Measurements from ENCODE around the gene CELF4.

The CELF4 gene

DNA sequence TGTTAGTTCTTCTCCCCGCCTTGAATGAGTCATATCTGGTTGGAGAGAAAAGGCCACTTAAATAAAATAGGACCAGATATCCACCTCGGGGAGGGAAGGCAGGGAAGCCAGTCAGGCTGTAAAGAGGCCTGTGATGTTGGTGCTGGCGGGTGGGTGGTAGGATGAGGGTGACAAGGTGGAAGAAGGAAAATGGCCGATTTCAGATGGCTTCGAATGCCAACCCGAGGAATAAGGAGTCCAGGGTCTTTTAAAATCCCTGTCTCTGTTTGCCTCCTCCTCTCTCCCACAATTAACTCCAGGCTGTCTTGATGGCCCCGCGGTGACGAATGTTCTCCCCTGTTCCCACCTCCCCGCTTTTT is 41.5 kb downstream of the CELF4 start:
- no peak for DNase-seq (ENCODE audit: low spot score)

DNA sequence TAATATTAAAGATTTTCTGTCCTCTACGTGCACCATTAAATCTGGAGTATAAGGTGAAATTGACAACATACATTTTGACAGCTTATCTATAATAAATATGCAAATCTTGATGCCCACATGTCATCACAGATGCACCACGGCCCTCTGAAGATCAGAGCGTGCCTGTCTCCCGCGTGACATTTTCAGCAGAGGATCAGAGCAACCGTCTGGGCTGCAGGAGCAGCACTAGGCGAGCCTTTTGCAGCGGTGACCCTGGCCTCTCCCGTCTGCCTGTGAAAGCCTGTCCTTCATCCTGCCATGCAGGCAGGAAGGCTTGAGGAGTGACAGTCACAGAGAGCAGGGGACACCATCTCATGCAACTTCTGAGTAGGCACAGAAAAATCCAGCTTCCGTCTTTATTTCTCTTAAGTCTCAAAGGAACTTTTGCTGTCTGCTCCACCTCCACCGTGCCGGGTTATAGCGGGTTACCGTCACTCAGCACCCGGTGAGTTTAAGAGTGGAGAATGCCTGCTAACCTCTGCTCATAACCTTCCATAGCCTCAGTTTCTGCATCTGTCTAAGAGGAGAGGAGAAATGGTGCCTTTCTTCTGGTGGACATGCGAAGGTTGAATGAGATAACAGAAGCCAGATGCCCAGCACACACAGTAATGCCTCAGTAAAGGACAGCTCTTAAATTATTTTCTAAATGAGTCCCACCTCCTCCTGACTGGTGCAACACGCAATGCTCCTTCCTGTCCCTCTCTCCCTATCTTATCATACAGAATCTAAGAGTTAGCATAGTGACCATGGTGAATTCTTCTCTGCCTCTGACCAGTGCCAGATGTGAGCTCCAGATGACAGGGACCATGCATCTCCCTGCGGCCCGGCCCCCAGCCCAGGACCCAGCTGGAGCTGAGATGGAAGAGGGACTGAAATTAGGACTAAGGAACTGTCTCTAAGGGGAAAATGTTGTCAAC is 43.8 kb downstream of the CELF4 start:
- DNase-seq (ENCODE audit: low spot score): no peak

DNA sequence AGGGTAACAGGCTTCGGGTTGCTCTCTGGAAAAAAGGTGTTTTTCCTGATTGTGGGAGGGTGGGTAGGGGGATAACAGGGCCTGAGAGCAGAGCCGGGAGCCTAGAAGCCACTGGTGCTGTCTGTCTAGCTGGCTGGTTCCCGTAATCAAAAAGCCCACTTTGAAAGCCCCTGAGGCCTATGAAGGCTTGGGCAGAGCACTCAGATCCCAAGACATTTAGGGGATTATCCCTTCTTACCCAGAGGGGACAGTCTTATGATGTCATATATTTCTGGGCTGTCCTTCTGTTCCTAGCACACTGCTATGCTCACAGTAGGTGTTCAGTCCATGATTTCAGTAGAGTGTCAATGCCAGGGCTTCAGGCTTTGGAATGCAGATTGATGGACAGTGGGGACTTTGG is 45.1 kb downstream of the CELF4 start:
- no peak for DNase-seq (ENCODE audit: low spot score)

DNA sequence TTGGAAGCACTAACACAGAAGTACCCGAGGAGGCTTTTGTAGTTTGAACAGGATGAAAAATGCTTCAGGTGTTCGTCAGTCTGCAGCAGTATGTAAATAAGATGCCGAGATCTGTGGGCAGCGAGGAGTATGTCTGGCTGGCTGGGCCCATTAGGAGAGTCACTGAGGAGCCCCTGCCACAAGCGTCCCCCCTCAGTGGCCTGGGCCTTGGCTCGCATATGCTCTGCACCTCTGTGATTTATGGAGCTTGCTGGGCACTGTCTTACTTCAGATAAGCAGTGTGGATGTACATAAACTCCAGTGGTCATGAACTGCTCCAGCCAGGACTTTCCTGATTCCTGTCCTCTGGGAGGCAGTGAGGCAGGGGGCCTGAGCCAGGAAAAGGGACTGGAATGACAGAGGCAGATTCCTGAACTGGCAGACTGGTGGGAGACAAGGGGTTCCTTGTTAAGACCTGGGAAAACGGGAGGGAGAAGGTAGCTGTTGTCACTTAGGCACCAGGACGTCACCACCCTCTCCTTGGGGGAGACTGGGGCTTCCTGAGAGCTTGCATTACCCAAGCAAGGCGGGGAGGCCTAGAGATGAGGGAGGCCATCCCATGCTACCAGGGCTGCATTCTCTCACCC is 46.0 kb downstream of the CELF4 start:
- DNase-seq (ENCODE audit: low spot score): no peak

DNA sequence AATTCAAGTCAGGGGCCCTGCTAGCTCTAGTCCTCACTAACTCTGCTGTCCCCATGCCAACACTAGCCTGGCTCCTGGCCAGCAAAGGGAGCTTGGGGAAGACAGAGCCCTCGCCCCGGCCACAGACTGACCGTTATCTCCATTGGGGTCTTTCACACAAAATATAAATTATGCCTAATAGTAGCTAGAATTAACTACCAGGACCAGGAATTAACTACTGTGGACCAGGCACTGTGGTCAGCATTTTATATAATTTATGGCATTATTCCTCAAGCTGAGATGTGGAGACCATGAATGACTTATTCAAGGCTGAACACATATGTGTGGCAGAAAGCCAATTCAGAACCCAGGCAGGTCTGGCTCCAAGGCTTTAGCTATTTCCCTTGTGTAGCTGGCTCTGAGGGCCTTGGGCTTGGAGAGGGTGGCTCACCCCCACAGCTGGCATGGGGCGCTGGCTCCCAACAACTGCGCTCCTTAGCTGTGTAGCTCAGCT is 49.2 kb downstream of the CELF4 start:
- no peak for DNase-seq (ENCODE audit: low spot score)

DNA sequence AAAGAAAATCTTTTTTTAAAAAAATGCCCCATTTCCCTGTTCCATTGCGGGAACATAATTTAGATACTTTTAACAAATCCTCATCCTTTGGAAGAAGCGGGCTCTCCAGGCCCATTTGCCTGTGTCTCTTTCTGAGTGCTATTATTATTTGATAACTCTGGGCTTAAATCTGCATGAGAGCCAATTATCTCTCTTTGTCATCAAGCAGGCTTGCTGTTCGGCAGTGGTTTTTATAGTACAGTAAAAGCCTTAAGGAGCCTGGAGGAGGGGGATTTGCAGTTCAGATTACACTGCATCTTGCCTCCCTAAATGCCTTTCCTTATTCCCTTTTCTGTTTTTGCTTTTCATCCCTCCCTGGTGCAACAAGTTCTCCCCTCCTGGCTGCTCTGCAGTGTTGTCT is 50.6 kb downstream of the CELF4 start:
- no peak for DNase-seq (ENCODE audit: low spot score)

DNA sequence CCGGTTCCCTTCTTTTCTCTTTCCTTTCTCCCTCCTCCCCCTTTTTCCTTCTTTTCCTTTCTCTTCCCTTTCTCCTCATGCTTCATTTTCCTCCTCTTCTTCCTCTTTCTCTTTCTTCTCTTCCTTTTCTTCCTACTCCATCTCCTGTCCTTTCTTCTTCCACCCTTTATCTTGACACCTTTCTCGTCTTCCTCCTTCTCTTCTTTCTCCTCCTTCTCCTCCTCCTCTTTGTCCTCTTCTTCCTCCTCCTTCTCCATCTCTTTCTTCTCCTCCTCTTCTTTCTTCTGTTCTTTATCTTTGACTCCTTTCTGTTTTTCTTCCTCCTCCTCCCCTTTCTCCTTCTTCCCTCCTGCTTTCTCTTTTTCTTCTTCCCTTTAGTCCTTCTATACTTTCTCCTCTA is 53.2 kb downstream of the CELF4 start:
- no peak for DNase-seq (ENCODE audit: low spot score)

DNA sequence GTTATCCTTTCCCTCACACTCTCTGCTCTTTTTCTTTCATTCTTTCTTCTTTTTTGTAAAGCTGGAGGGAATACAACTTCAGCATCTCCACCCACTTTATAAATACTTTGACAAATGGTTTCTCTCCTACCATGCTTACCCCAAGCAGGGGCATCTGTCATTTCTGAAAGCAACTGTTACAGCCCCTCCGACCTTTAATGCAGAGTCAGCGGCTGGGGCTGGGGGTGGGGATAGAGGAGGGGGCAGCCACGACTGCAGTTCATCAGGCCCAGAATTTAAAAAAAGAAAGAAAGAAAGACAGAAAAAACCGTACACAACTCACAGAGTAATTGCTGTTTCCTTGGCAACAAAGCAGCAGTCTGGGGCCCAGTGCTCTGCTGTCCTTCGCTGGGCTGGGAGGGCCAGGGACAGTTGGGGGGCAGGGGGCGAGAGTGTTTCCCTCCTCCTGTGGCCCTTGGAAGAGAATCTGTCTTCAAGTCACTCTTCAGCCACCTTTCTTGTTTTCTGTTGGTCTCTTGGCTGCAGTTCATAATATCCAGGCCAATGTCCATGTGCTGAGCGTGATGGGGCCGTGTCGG is 53.8 kb downstream of the CELF4 start:
- DNase-seq (ENCODE audit: low spot score): no peak

DNA sequence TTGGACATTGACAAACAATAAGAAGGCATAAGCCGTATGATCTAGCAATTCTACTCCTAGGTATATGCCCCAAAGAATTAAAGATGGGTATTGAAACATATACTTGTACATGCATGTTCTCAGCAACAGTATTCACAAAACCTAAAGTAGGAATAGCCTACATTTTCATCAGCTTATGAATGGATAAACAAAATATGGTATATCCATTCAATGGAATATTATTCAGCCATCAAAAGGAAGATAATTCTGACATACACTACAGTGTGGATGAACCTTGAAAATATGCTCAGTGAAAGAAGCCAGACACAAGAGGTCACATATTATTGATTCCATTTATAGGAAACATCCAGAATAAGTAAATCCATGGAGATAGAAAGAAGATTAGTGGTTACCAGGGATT is 56.0 kb downstream of the CELF4 start:
- DNase-seq (ENCODE audit: low spot score): no peak

DNA sequence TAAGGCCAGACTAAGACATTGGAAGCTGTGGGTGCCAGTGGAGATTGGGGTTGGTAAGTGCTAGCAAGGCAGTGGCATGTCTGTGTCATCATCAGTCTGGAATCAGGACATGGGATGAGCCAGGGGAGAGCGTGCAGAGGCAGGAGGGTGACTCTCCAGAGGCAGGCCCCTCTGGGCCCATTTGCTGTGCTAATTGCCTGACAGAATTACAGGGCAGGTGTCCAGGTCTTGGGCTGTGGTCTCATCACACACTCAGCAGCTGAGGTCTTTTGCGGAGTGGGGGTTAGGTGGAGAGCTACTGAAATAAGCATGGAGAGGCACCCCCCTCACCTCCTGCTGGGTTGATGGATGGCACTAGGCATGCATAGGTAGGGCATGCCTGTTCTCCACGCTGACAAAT is 57.4 kb downstream of the CELF4 start:
- no peak for DNase-seq (ENCODE audit: low spot score)

DNA sequence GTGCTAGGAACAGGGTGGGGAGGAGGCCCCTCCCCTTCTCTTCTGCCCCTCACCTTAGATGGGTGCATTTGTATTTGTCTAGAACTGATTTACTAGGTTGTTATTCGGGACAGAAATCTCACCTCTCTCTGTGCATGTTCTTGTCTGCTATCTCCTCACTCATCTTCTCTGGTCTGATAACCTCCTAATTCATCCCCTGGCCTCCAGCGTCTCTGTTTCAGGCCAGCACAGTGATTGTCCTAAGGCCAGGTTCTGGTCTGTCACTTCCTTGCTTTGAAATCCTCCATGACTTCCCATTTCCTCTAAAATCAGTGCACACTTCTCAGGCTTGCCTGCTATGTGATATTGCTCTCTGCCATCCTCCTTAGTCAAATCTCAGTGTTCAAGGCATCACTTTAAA is 58.4 kb downstream of the CELF4 start:
- no peak for DNase-seq (ENCODE audit: low spot score)

DNA sequence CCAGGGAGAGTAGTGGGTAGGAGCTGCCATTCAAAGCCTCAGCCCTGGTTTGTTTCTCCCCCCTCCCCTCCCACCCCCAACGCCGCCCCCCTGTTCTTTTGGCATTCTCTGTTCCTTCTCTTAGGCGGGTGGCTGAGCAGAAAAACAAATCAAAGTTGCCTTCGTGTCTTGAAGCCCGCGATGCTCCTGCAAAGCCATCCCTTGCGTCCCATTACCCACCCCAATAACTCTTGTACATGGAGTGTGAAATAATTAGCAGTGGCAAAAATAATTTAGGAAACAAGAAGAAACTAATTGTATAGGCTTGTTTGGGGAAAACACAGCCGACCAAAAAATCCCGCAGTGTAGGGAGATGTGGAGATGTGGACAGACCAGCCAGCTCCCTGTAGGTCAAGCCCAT is 59.6 kb downstream of the CELF4 start:
- DNase-seq (ENCODE audit: low spot score): no peak

DNA sequence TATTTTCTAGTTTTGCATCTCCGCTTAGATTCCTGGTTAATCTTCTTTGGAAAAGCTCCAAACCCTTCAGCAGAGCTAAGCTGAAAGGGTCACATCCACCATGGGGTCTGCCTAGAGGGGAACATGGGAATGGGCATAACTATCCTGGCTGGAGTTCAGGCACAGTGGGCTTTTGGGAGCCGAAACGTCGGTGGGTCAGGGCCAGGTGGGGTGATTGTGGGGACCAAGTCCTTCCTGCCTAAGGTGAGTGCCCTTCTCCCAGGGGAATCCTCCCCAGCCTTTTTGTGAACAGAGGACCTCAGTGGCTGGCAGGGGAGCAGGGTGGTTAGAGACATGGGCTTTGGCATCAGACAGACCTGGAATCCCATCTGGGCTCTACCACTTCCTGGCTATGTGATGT is 60.3 kb downstream of the CELF4 start:
- DNase-seq (ENCODE audit: low spot score): no peak

DNA sequence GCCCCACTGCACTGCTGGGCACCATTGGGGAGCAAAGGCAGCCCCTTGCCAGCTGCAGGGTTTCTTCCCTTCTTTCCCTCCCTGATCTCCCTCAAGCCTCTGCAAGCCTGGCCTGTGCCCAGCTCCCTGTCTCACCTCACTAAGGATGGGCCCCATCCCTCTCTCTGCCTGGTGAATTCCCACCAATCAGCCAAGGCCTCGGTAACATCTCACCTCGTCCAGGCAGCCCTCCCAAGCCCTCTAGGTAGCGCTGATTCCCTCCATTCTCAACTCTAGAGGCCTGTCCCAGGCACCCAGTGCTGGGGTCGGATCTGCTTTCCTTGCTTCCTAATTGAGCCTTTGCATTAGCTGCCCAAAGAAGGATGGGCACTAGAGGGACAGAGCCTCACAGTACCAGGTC is 63.0 kb downstream of the CELF4 start:
- DNase-seq (ENCODE audit: low spot score): no peak

DNA sequence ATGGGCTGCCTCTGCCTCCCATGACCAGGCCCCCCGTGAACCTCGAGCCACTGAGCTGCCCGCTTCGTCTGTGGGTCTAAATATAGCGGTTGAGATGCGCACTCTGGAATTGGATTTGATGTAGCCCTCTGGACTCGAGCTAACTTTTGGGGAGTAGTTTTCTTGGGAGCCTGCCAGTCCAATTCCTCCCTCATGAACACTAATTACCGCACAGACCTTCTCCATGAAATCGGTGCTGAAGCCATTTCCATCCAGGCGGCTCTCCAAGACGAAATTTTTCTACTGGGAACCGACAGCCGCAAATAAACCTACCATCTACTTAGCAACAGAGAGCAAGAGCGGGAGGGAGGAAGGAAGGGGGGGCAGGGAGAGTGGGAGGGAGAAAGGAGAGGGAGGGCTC is 63.6 kb downstream of the CELF4 start:
- no peak for DNase-seq (ENCODE audit: low spot score)

DNA sequence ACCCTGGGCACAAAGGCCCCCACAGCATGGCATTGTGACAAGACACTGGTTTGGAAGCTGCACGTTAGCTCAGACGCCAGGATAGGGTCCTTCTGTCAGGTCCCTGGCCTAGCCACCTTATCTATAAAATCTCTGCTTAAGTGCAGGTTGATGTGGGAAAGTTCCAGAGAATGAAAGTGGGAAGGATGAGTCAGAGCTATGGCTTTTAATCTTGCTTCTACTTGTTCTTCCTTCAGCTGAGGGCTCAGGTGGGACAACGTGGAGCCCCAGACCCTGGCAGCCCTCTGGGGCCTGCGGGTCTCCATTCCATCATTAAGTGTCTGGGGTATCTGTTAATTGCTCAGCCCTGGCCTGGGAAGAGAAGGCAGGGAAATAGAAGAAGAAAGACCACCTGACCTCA is 64.5 kb downstream of the CELF4 start:
- no peak for DNase-seq (ENCODE audit: low spot score)

DNA sequence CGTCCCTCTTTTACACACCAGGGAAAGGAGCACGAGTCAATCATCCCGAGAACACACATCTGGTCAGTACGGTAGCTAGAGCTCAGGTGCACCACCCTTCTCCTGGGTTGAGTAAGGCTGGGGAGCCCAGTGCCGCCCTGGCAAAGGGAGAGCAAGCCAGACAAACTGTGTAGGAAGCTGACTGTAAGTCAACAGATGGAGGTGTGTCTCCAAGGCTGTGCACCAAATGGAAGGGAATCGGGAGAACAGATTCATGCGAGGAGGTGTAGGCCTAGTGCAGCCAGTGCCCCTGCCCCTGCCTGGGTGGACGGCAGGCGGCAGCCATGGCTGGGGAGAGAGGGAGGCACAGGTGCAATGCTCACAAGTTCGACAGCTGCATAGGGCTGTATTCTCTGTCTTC is 65.7 kb downstream of the CELF4 start:
- no peak for DNase-seq (ENCODE audit: low spot score)

DNA sequence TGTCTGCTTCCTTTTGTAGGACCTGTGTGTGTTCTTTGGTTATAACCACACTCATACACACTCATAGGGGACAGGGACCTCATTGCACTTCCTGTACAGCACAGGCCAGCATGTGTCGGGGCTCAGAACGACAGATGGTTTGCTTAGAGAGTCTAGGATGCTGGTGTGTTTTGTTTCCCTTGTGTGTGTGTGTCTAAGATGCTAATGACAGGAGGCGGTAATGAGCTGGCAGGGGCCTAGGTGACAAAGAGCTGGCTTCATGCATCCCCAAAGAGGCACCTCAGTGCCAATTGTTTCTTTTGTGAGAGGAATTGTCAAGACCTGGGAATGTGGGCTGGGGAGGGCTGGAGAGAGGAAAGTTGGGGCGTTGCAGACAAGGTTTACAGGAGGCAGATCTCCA is 66.6 kb downstream of the CELF4 start:
- no peak for DNase-seq (ENCODE audit: low spot score)

DNA sequence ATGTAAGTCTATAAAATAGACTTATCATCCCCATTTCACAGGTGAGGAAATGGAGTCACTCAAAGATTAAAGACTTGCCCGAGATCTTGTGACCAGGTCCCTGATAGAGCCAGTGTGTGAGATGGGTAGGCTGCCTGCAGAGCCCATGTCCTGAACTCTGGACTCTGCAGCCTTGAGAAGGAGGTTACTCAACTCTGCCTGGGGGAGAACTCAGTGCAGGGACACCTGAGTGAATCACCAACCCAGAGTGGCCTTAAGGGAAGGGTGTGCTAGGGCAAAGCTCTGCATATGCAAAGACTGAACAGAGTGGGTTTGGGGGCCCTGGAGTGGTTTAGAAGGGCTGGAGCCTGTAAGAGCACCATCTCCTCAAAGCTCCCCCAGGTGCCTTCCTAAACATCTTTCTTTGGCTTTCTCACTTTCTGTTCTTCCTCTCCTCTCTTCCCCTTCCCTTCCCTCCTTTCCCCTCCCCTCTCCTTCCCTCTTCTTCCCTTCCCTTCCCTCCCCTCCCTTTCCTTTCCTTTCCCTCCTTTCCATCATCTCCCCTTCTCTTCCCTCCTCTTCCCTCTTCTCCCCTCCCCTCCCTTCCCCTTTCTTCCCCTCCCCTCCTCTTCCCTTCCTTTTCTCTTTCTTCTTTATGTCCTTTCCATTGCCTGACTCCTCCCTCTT is 67.6 kb downstream of the CELF4 start:
- no peak for DNase-seq (ENCODE audit: low spot score)

DNA sequence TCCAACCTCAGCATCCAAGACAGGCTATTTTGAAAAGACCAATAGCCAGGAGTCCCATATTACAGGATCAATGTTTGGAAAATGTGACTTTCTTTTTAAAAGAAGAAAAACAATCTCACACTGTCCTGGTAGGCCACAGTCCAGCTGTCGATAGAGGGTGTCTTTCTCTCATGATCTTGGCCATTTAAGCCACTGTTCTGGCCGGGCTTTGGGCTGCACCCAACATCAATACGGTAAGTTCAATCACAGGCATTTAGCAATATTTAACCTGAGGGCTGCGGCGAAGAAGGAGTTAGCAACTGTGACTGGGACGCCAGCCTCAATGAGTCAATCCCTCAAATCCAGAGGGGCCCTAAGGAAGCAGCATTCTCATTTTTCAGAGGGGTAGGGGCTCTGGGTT is 69.0 kb downstream of the CELF4 start:
- no peak for DNase-seq (ENCODE audit: low spot score)

DNA sequence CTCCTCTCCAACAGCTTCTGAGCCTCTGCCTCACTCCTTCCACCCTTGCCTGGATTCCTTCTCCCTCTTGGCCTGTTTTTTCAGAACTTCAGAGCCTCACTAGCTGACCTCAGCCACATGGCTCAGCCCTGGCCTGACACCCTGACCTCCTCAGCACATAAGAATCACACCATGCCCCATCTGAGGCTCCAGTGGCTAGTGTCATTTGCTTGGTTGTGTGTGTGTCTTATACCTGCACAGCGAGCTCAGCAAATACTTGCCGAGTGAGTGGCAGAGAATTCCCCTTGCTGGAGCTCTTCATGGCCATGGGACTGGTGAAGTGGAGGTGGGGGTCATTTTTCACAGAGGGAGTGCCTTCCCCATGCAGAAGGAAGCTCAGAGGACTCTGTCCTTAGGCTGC is 70.2 kb downstream of the CELF4 start:
- DNase-seq (ENCODE audit: low spot score): no peak

DNA sequence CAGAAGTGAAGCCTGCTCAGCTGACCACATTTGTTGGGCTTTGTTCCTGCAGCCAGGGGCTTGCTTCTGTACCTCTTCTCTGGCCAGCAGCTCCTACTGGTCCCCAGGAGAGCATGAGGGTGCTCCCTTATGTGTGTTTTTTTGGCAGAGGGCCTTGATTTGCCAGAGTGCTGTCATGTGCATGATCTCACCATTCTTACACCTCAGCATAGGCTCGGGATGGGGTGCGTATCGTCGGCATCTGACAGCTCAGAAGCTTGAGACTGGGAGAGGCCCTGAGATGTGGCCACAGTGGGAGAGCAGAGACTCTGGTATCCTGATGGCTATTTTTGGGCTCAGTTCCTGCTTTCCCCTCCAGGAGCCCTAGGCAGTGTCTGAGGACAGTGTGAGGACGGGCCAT is 71.2 kb downstream of the CELF4 start:
- DNase-seq (ENCODE audit: low spot score): no peak
